ENCODE results near the gene QSOX2.

DNA sequence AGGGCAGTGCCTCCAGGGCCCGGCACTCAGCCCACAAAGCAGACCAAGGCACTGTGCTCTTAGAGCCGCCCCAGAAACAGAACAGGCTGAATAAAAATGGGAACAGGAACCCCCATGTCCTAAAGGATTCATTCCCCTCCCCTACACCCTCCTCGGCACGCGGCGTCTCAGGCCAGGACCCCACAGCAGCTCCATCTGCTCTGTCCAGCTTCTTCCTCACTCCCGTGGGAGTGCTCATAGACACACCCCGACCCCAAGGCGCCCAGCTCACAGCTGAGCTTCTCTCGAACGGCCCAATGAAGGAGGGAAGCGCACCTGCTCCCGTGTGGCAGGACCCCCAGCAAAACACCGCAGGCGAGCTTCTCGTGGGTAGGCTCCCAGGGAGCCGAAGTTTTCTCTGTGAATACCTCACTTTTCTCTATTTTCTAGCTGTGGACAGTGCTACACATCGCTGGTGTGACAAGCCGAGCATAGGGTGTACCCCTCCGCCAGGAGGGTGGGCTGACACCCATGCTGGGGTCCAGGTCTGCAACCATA, 15.4 kb upstream of the QSOX2 start:
- TF ChIP-seq, protein P1, sequence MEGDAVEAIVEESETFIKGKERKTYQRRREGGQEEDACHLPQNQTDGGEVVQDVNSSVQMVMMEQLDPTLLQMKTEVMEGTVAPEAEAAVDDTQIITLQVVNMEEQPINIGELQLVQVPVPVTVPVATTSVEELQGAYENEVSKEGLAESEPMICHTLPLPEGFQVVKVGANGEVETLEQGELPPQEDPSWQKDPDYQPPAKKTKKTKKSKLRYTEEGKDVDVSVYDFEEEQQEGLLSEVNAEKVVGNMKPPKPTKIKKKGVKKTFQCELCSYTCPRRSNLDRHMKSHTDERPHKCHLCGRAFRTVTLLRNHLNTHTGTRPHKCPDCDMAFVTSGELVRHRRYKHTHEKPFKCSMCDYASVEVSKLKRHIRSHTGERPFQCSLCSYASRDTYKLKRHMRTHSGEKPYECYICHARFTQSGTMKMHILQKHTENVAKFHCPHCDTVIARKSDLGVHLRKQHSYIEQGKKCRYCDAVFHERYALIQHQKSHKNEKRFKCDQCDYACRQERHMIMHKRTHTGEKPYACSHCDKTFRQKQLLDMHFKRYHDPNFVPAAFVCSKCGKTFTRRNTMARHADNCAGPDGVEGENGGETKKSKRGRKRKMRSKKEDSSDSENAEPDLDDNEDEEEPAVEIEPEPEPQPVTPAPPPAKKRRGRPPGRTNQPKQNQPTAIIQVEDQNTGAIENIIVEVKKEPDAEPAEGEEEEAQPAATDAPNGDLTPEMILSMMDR (IDR thresholded peaks at IDR 0.05 in 2 of 3, conservative IDR thresholded peaks at IDR 0.05 in 1 of 3; ENCODE audit: borderline replicate concordance in 1 of 3, insufficient read depth in 1 of 3, low read depth in 2 of 3, low read length in 2 of 3), result no peak
- TF ChIP-seq POLR2A (IDR thresholded peaks at IDR 0.05; ENCODE audit: borderline replicate concordance, extremely low read depth, insufficient read depth, insufficient read length), result no peak
- no peak for TF ChIP-seq POLR2AphosphoS5 (IDR thresholded peaks at IDR 0.05; ENCODE audit: low read depth, low read length)
- TF ChIP-seq MAX (IDR thresholded peaks at IDR 0.05), result no peak
- no peak for TF ChIP-seq SP1 (IDR thresholded peaks at IDR 0.05; ENCODE audit: low read depth)
- TF ChIP-seq, protein P2, sequence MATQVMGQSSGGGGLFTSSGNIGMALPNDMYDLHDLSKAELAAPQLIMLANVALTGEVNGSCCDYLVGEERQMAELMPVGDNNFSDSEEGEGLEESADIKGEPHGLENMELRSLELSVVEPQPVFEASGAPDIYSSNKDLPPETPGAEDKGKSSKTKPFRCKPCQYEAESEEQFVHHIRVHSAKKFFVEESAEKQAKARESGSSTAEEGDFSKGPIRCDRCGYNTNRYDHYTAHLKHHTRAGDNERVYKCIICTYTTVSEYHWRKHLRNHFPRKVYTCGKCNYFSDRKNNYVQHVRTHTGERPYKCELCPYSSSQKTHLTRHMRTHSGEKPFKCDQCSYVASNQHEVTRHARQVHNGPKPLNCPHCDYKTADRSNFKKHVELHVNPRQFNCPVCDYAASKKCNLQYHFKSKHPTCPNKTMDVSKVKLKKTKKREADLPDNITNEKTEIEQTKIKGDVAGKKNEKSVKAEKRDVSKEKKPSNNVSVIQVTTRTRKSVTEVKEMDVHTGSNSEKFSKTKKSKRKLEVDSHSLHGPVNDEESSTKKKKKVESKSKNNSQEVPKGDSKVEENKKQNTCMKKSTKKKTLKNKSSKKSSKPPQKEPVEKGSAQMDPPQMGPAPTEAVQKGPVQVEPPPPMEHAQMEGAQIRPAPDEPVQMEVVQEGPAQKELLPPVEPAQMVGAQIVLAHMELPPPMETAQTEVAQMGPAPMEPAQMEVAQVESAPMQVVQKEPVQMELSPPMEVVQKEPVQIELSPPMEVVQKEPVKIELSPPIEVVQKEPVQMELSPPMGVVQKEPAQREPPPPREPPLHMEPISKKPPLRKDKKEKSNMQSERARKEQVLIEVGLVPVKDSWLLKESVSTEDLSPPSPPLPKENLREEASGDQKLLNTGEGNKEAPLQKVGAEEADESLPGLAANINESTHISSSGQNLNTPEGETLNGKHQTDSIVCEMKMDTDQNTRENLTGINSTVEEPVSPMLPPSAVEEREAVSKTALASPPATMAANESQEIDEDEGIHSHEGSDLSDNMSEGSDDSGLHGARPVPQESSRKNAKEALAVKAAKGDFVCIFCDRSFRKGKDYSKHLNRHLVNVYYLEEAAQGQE (IDR thresholded peaks at IDR 0.05; ENCODE audit: low read depth), result no peak
- no peak for TF ChIP-seq TCF7L2 (IDR thresholded peaks at IDR 0.05; ENCODE audit: borderline replicate concordance, extremely low read depth, insufficient read depth, insufficient read length)
